Measurements from ENCODE around the gene COL5A1.

Gene COL5A1

DNA sequence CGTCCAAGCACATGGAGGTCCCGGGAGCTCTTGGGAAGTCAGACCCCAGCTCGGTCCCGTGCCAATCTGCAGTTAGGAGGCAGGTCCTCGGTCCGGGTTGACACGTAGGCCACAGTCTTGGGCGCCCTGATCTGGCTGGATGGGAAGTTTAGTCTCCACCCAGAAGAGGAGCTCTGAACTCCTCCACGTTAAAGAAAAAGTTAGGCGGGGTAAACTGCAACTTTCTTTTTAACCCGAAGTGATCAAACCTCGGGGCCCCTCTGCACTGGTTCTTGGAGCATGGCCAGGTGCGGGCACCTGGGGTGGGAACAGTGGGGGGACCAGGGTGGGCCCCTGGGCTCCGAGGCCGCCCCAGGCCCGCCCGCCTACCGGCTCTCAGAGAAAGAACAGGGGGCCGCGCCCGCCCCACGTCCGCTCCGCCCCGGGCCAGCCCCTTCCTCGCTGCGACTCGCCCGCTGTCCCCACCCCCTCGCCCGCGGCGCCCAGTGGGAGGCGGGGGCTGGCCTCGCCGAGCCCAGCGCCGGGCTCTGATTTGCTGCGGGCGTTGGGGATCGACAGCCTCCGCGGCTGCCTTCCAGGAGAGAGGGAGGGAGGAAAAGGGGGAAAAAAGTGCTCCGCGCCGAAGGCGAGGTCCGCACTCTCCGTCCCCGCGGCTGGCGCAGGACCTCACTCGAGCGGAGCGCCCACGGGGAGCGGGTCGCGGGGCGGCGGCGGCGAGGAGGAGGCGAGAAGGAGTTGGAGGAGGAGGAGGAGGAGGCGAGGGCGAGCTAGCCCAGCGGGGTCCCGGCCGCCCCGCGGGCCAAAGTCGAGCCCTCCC is at the start of gene COL5A1:
TSS of gene COL5A1 (plus strand) at position 631 of the 817 bp plus-strand sequence. CDS start 385 bp downstream, outside the sequence.
- DNase-seq: peak; percentile 96

DNA sequence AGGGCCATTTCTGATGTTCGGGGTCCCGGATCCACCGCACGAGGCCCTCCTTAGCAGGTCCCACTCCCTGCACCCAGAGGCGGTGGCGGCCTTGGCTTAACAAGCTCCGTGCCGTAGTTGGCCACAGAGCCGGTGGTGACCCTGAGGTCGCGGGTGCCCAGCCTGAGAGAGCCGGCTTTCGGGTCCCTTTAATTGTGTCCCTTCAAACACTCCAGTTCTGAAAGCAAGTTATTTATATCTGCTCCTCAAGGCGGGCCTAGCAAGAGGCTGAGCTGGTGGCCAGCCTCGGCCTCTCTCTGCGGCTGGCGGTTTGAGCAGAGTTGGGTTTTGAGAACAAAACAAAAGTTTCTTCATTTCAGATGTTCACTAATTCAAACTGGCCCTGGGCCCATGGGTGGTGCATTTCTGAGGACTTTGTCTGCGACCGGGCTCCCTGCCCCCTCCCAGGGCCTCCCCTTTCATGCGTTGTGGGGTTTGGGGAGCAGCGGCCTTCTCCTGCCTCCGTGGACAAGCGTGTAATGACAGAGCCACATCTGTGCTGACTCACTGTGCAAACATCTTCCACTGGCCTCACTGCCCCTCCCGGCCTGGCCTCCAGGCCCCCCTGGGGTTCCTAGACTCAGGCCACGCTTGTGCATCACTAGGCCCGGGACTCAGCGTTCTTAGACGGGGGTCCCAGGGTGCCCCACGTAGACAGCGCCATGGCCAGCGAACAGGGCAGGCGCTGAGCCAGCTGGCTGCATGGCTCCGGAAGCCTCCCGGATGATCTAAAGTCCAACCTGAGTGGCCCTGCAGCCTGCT is 49.4 kb upstream of the COL5A1 start:
- DNase-seq: peak; percentile 86

GRCh38 chr9:134592819-134593200 is 48.8 kb upstream of the COL5A1 start:
- no peak for DNase-seq

GRCh38 chr9:134593286-134594077 is 48.1 kb upstream of the COL5A1 start:
- peak; percentile 38 for DNase-seq

DNA sequence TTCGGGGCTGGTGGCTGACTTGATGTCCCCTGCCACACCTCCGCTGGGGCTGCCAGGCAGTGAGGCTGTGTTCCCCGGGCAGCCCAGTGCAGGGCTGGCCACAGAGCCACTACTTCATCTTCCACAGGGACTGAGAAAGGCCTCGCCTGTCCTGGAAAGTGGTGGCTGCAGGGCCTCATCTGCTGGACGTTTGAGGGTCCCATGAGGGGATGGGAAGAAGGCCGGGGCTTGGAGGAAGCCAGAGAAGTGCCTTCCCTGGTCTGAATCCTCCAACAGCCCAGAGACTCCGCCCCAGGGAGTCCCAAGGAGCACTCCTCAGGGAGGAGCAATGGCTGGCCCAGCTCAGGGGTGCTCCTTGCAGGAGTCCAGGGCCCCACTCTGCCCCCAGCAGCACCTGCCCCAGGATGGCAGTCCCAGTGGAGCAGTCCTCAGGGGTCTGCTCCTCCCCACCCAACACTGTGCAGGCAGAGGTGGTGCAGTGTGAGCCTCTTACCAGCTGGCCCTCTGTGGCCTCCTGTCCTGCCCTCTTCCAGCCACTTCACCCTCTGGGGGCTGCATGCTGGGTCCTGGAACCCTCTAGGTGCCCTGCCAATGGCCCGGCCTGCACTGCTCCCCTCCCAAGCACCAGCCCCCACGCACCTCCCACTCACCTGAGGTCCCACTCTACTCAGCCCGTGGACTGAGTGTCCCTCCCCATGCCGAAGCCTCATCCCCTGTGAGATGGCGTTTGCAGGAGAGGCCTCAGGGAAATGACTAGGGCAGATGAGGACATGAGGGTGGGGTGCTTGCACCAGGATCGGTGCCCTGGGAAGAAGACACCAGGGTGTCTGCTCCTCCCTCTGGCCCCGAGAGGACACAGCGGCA is 47.3 kb upstream of the COL5A1 start:
- DNase-seq: no peak

GRCh38 chr9:134595014-134595413 is 46.6 kb upstream of the COL5A1 start:
- DNase-seq: no peak

GRCh38 chr9:134597041-134597913 is 44.3 kb upstream of the COL5A1 start:
- DNase-seq: no peak

DNA sequence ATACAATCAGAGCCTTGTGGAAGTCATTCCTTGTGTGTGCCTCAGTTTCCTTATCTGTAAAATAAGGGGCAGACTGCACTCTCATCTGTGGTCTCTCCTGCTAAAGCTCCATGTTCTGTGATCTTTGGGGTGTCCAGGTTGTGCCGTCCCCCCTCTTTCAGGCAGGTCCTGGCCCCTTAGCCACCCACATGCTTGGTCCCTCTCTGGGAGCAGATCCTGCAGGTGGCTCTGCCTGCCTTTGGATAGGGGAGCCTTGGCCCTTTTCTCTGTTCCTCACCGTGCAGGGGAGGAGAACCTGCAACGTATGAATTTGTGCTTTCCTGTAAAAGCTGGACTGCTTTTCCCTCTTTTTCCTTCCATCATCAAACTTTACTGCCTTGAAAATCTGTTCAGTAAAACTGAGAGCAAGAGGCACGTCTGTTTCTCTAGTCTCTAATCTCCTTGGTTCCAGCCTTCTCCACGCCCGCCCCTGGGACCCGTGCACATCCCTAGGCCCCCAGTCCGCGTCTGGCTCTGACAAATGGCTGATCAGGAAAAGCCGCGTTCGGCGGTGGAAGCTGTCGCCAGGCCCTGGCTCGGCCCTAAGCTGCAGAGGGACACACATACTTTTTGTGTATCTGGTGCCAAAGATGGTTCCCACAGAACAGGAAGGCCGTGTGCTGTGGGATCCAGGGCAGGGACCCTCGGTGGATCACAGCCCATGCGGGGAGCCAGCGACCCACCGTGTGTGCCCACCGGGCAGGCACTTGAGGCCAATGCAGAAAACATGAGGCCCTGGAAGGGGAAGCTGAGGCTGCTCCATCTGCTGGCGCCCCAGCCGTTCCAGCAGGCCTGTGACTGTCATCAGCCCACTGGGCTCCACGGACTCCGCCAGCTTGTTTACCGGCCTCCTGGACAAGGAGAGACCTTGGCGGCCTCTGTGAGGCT is 43.4 kb upstream of the COL5A1 start:
- peak; percentile 28 for DNase-seq

DNA sequence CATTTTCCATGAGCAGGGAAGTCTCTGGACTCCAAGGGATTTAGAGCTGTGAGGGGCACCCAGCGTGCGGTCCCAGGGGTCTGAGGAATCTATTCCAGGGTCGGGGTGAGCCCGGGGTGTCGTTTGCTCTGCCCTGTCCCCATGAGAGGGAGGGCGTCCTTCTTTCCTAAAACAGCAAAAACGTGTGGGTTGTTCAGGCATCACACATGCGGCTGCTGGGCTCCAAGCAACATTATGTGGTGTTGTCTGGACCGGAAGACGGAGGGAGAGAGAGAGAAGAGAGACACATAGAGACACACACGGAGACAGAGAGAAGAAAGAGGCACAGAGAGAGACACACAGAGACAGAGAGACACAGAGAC is 42.7 kb upstream of the COL5A1 start:
- DNase-seq: peak; percentile 33

GRCh38 chr9:134600371-134600770 is 41.2 kb upstream of the COL5A1 start:
- DNase-seq: no peak

DNA sequence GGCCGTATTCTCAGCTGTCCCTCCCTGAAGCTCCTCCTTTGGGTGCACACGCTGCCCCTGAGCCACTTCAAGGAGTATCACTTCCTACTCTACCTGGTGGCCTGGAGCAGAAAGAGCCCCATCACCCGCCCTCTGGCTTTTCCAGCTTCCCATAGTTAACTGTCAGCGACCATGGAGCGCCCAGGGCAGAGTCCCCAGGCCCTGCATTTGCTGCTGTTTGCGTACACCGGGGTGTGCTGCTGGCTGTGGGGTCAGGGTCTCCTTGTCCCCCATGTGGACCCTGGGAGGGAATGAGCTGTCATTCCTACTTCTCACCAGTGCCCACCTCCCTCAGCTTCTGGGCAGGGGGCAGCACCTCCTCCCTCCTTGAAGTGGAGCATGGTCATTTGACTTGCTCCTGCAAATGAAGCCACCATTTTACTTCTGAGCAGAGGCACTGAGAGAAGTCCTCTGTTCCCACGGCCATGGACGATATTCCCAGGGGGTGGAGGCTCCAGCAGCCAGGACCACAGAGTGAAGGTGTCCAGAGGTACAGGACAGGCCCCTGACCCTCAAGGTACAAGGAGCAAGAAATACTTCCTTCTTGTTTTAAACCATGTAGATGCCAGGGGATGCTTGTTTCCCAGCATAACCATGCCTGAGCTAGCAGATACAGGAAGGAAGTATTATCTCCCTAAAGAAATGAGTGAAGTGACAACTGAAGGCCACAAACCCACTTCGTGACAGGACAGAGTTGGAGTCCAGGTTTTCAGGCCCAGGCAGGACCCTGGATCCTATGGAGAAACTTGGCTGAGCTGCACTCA is 40.6 kb upstream of the COL5A1 start:
- DNase-seq: no peak

GRCh38 chr9:134601764-134602163 is 39.8 kb upstream of the COL5A1 start:
- peak; percentile 44 for DNase-seq

DNA sequence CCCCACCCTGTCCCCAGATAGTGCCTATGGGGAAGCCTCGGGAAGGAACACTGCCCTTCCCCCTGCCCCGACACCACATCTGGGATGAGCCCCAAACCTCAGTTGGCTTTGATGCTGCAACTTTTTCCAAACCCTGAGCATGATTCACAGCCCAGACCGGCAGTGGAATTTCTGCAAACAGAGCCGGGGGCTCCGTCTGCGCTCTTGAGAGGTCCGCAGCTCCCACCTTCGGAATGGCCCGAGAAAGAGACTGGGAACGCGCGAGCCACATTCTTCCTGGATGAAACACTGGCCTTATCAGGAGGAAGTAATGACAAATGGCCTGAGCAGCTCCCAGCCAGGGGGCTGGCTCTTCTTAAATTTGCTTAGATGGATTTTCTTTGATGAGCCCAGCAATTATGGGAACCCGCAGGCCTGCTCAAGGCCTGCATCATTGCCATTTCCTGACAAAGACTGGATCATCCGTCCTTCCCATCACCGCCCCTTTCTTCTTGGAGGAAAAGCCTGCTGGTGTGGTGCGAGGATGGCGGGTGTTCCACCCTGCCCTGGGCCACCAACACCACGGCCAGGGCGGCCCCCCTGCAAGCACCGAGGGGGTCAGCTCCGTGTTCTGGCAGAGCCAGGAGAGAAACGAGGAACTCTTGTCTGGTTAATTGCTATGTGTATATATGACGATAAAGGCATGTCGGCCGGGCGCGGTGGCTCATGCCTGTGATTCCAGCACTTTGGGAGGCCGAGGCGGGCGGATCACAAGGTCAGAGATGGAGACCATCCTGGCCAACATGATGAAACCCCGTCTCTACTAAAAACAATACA is 38.8 kb upstream of the COL5A1 start:
- peak; percentile 100 for DNase-seq

- DNase-seq: no peak
These were observed 36.8 kb upstream of the COL5A1 start for GRCh38 chr9:134604834-134605233.

GRCh38 chr9:134605351-134605965 is 36.1 kb upstream of the COL5A1 start:
- DNase-seq: no peak

- no peak for DNase-seq
These were observed 35.6 kb upstream of the COL5A1 start for GRCh38 chr9:134605966-134606357.

GRCh38 chr9:134606951-134607731 is 34.5 kb upstream of the COL5A1 start:
- peak; percentile 30 for DNase-seq
